Panc1 (cell line): ENCODE data around the gene NFIC. TPM values are rescaled to one million over a fixed set of nuclear protein-coding genes. Genes with fewer than 3 reads are reported as not detected.

Experiments used
- ATAC-seq: fragments of 200-7000 bp; cut with Tn5 transposase; 2 replicates; pipeline ENCODE4 v1.9.1; 2020; ENCODE audit warnings: mild to moderate bottlenecking, moderate library complexity
- BruUV-seq: library from RNA; stranded (reverse); fragments of 400-500 nt; replicated peaks from 2 replicates; lab custom pipeline; 2021; lab: Mats Ljungman, UMichigan
- CTCF ChIA-PET: fragments of 300-600 bp; sonication (Branson Sonifier 250); formaldehyde crosslinking; loops from one replicate; lab custom pipeline; 2022; ENCODE audit warnings: antibody characterized with exemption; lab: Charles Lee
- POLR2A ChIA-PET: fragments of 300-600 bp; sonication (Branson Sonifier 250); formaldehyde crosslinking; loops from one replicate; lab custom pipeline; 2022; ENCODE audit warnings: antibody characterized with exemption; lab: Charles Lee
- DNase-seq: peaks from one replicate; pipeline ENCODE4 v3.0.0-alpha.2; 2010; ENCODE audit warnings: low read depth, low spot score
- H3K27ac ChIP-seq: 2 replicates; pipeline ENCODE4 v1.5.1; 2011; ENCODE audit warnings: mild to moderate bottlenecking, low read length, inconsistent platforms
- H3K27me3 ChIP-seq: fragments of 200-500 bp; sonication (Bioruptor generic); 2 replicates; pipeline ENCODE4 v1.6.0; 2014; ENCODE audit warnings: low read length, inconsistent platforms; ENCODE audit not compliant: control insufficient read depth, insufficient read depth
- H3K36me3 ChIP-seq: fragments of 200-500 bp; sonication (Bioruptor generic); 2 replicates; pipeline ENCODE4 v1.5.1; 2014; ENCODE audit warnings: inconsistent platforms, mild to moderate bottlenecking, low read length, moderate library complexity; ENCODE audit not compliant: control insufficient read depth, insufficient read depth
- H3K4me1 ChIP-seq: 2 replicates; pipeline ENCODE4 v1.5.1; 2011; ENCODE audit warnings: inconsistent platforms, mild to moderate bottlenecking, low read length, moderate library complexity; ENCODE audit not compliant: control insufficient read depth, insufficient read depth
- H3K4me3 ChIP-seq, 2 experiments: 2 replicates each; pipeline ENCODE4 v1.5.1; 2011 to 2012; ENCODE audit warnings: low read depth in 2 of 2, low read length in 2 of 2, mild to moderate bottlenecking in 2 of 2, inconsistent platforms in 1 of 2, moderate library complexity in 1 of 2
- H3K9me3 ChIP-seq: fragments of 200-500 bp; sonication (Bioruptor generic); 2 replicates; pipeline ENCODE4 v1.5.1; 2014; ENCODE audit warnings: low read depth, mild to moderate bottlenecking, inconsistent platforms, low read length, moderate library complexity; ENCODE audit not compliant: control insufficient read depth, insufficient read depth
- POLR2AphosphoS5 ChIP-seq: IDR thresholded peaks from 2 replicates; pipeline ENCODE4 v1.6.1; 2012; ENCODE audit warnings: mild to moderate bottlenecking, low read depth, low read length, moderate library complexity
- SIN3A ChIP-seq: IDR thresholded peaks from 2 replicates; pipeline ENCODE4 v1.6.1; 2012; ENCODE audit warnings: low read depth, mild to moderate bottlenecking, low read length, moderate library complexity, borderline replicate concordance; ENCODE audit not compliant: insufficient read depth
- TCF7L2 ChIP-seq: IDR thresholded peaks from 2 replicates; pipeline ENCODE4 v1.6.1; 2011; ENCODE audit warnings: mild to moderate bottlenecking, low read depth, low read length, inconsistent platforms
- in situ Hi-C: cut with HindIII; loops from 2 replicates; pipeline ENCODE4 v1.10.0; 2016; ENCODE audit warnings: low sequenced_read_pairs, low pct_unique_long_range_greater_than_20kb
- intact Hi-C: fragments of 100-400 bp; cut with micrococcal nuclease; formaldehyde crosslinking; loops from one replicate; pipeline ENCODE4 v1.10.0; 2022; ENCODE audit not compliant: unreplicated experiment
- total RNA-seq: library from RNA; stranded (reverse); gene quantifications from one replicate; pipeline ENCODE4 v1.2.1, GENCODE V29; 2021; ENCODE audit not compliant: unreplicated experiment
- TF ChIP-seq, protein P1 (sequence below), 2 experiments: IDR thresholded peaks; 2 replicates each; pipeline ENCODE4 v1.6.1; 2011 to 2012; ENCODE audit warnings: low read depth in 2 of 2, control low read depth in 1 of 2, low read length in 1 of 2, mild to moderate bottlenecking in 1 of 2, moderate library complexity in 1 of 2; ENCODE audit not compliant: insufficient read depth in 1 of 2
- TF ChIP-seq, protein P2 (sequence below): fragments of 450-650 bp; IDR thresholded peaks from 2 replicates; pipeline ENCODE4 v1.5.1; 2017; ENCODE audit warnings: mild to moderate bottlenecking

NFIC gene
- total RNA-seq, 1 experiment from 2014 or later, result 120 TPM

DNA sequence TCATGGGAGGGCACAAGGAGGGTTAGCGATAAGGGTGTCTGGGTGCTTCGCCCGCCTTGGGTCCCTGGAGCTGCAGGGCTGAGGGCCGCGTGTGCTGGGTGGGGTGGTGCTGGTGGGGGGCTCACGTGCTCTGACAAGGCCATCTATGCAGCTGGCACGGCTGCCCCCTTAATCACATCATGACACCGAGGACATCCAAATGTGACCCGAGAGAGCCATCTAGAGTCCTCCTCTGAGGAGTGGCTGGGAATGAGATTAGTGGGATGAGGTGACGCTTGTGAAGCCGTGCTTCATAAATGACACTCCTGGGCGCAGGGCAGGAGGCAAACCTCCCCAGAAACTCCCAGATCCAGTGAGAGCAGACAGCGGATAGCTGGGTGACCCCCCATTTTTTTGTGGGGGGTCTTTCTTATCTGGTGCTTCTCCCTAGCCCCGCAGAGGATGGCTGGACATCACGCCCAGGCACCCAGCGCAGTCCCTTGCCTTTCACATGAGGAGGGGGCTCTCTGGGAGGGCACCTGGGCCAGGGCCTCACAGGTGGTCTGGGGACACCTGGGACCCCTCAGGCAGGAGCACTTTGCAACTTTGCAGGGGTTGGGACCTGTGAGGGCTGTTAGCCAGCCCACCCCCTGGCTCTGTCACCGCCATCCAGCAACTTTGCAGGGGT lies 146.3 kb downstream of the NFIC start:
- H3K27me3 ChIP-seq, result no peaks in the 10 kb centered on the region
- no peaks in the 10 kb centered on the region; the same call in none of the 2 replicates for H3K4me1 ChIP-seq
- CTCF ChIA-PET, result no interaction called here
- DNase-seq (no peak), ATAC-seq (no peak)
- TF ChIP-seq POLR2AphosphoS5 (no peak), SIN3A (no peak), TCF7L2 (no peak)
- TF ChIP-seq, protein P1, sequence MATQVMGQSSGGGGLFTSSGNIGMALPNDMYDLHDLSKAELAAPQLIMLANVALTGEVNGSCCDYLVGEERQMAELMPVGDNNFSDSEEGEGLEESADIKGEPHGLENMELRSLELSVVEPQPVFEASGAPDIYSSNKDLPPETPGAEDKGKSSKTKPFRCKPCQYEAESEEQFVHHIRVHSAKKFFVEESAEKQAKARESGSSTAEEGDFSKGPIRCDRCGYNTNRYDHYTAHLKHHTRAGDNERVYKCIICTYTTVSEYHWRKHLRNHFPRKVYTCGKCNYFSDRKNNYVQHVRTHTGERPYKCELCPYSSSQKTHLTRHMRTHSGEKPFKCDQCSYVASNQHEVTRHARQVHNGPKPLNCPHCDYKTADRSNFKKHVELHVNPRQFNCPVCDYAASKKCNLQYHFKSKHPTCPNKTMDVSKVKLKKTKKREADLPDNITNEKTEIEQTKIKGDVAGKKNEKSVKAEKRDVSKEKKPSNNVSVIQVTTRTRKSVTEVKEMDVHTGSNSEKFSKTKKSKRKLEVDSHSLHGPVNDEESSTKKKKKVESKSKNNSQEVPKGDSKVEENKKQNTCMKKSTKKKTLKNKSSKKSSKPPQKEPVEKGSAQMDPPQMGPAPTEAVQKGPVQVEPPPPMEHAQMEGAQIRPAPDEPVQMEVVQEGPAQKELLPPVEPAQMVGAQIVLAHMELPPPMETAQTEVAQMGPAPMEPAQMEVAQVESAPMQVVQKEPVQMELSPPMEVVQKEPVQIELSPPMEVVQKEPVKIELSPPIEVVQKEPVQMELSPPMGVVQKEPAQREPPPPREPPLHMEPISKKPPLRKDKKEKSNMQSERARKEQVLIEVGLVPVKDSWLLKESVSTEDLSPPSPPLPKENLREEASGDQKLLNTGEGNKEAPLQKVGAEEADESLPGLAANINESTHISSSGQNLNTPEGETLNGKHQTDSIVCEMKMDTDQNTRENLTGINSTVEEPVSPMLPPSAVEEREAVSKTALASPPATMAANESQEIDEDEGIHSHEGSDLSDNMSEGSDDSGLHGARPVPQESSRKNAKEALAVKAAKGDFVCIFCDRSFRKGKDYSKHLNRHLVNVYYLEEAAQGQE (IDR thresholded peaks at IDR 0.05; ENCODE audit: insufficient read depth in 1 of 2, low read depth in 2 of 2, low read length in 1 of 2), result no peak
- TF ChIP-seq, protein P2, sequence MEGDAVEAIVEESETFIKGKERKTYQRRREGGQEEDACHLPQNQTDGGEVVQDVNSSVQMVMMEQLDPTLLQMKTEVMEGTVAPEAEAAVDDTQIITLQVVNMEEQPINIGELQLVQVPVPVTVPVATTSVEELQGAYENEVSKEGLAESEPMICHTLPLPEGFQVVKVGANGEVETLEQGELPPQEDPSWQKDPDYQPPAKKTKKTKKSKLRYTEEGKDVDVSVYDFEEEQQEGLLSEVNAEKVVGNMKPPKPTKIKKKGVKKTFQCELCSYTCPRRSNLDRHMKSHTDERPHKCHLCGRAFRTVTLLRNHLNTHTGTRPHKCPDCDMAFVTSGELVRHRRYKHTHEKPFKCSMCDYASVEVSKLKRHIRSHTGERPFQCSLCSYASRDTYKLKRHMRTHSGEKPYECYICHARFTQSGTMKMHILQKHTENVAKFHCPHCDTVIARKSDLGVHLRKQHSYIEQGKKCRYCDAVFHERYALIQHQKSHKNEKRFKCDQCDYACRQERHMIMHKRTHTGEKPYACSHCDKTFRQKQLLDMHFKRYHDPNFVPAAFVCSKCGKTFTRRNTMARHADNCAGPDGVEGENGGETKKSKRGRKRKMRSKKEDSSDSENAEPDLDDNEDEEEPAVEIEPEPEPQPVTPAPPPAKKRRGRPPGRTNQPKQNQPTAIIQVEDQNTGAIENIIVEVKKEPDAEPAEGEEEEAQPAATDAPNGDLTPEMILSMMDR, result no peak
- in situ Hi-C loops (no loop called here), intact Hi-C loops (no loop called here)
- H3K36me3 ChIP-seq, result no peaks in the 10 kb centered on the region; the same call in 1 of the 2 replicates
- no peak overlapping the region for H3K4me3 ChIP-seq
- H3K9me3 ChIP-seq, result no peaks in the 10 kb centered on the region
- no TSS peak for BruUV-seq
- POLR2A ChIA-PET, result interaction anchor here (0.6 kb wide), 1 partner anchor 553 kb away, joined by 12 read pairs; no protein-coding TSS in a partner anchor
- no peak overlapping the region for H3K27ac ChIP-seq

DNA sequence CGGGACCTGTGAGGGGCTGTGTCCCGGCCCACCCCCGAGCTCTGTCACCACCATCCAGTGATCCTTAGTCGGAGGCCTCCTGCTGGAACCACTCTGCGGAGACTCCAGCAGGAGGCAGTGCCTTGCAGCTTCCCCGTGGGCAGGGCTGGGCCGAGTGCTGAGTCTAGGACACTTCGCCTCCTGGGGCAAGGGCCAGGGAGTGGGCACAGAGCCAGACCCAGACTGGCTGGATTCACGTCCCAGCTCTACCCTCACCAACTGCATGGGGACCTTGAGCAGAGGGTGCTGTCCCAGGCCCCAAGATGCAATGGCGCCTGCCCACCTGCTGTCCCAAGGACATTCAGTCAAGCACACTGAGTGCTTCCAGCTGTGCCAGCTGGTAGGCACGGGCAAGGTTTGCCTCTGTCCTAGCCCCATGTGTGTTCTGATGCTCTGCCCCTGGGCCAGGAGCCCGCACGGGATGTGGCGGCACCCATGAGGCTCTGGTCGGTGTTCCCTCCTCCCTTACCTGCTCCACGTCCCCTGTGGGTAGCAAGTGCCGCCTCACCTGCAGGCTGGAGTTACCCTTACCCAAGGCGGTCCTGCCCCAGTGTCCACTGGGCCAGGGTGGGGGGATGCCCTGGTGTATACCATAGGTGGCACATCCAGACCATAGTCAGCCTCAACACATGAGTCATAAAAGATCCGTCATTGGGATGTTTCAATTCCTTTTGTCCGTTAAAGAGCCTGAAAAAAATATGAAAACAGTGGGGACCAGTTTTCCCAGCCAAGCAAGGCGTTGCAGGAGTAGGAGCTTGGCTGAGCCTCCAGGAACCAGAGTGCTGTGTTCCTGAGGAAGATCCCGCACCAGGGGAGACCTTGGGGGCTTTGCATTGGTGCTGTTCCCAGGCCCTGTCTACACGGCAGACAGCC lies 147.1 kb downstream of the NFIC start:
- ChIA-PET CTCF (no interaction called here), POLR2A (no interaction called here)
- no TSS peak for BruUV-seq
- intact Hi-C loops, result no loop called here
- Histone ChIP-seq H3K4me1 (no peaks in the 10 kb centered on the region; the same call in none of the 2 replicates), H3K9me3 (no peaks in the 10 kb centered on the region), H3K4me3 (no peak overlapping the region), H3K36me3 (no peaks in the 10 kb centered on the region; the same call in 1 of the 2 replicates), H3K27ac (no peak overlapping the region), H3K27me3 (no peaks in the 10 kb centered on the region)
- TF ChIP-seq, protein P2, result no peak
- TF ChIP-seq, protein P1 (IDR thresholded peaks at IDR 0.05; ENCODE audit: insufficient read depth in 1 of 2, low read depth in 2 of 2, low read length in 1 of 2), result no peak
- ATAC-seq, result 0 out of 2 replicates have a peak, but pooled peaks have one; percentile 33
- in situ Hi-C loops, result no loop called here
- no peak for DNase-seq
